Loucy (cell line): ENCODE data around the gene HDC.

ENCODE experiments used
- H2AFZ ChIP-seq: fragments of 200-600 bp; sonication (generic); 2 replicates; pipeline ENCODE4 v1.6.0; 2016; ENCODE audit warnings: antibody characterized with exemption, mild to moderate bottlenecking, low read length, moderate library complexity
- H3F3A ChIP-seq: fragments of 200-600 bp; 2 replicates; pipeline ENCODE4 v1.6.0; 2016; ENCODE audit warnings: antibody characterized with exemption, low read depth, mild to moderate bottlenecking
- H3K27me3 ChIP-seq: fragments of 200-600 bp; sonication (generic); 2 replicates; pipeline ENCODE4 v1.6.1; 2014; ENCODE audit warnings: low read length, mild to moderate bottlenecking; ENCODE audit not compliant: insufficient read depth, poor library complexity, severe bottlenecking
- H3K36me3 ChIP-seq: fragments of 200-600 bp; sonication (generic); 2 replicates; pipeline ENCODE4 v1.6.1; 2016; ENCODE audit warnings: low read length; ENCODE audit not compliant: insufficient read depth
- H3K4me1 ChIP-seq: fragments of 200-600 bp; sonication (generic); 2 replicates; pipeline ENCODE4 v1.5.1; 2014; ENCODE audit warnings: low read length, mild to moderate bottlenecking; ENCODE audit not compliant: insufficient read depth, poor library complexity, severe bottlenecking
- H3K4me2 ChIP-seq: fragments of 200-600 bp; sonication (generic); 2 replicates; pipeline ENCODE4 v1.6.0; 2014; ENCODE audit warnings: antibody characterized with exemption, low read length, low read depth, mild to moderate bottlenecking; ENCODE audit not compliant: poor library complexity, severe bottlenecking
- H3K4me3 ChIP-seq: fragments of 200-600 bp; sonication (generic); 2 replicates; pipeline ENCODE4 v1.5.1; 2014; ENCODE audit warnings: low read length, mild to moderate bottlenecking, mixed read lengths; ENCODE audit not compliant: poor library complexity, severe bottlenecking
- H3K79me2 ChIP-seq: fragments of 200-600 bp; sonication (generic); 2 replicates; pipeline ENCODE4 v1.6.1; 2014; ENCODE audit warnings: low read length; ENCODE audit not compliant: insufficient read depth
- H3K9ac ChIP-seq: fragments of 200-600 bp; sonication (generic); 2 replicates; pipeline ENCODE4 v1.6.0; 2014; ENCODE audit warnings: mild to moderate bottlenecking, low read depth, low read length, moderate library complexity; ENCODE audit not compliant: poor library complexity, severe bottlenecking
- H3K9me2 ChIP-seq: fragments of 200-600 bp; sonication (generic); replicated peaks from 2 replicates; pipeline ENCODE4 v1.6.1; 2016; ENCODE audit warnings: low read depth, low read length, mixed read lengths
- H3K9me3 ChIP-seq: fragments of 200-600 bp; sonication (generic); 2 replicates; pipeline ENCODE4 v1.6.1; 2014; ENCODE audit warnings: mild to moderate bottlenecking, antibody characterized with exemption, low read length, low read depth; ENCODE audit not compliant: insufficient read depth
- H4K20me1 ChIP-seq: fragments of 200-600 bp; sonication (generic); 2 replicates; pipeline ENCODE4 v1.6.0; 2014; ENCODE audit warnings: antibody characterized with exemption, low read length, mild to moderate bottlenecking; ENCODE audit not compliant: insufficient read depth, poor library complexity, severe bottlenecking
- CTCF ChIP-seq: fragments of 200-600 bp; sonication (generic); conservative IDR thresholded peaks from 2 replicates; pipeline ENCODE4 v1.5.1; 2014; ENCODE audit warnings: mild to moderate bottlenecking, antibody characterized with exemption, low read length
- EZH2phosphoT487 ChIP-seq: fragments of 200-600 bp; IDR thresholded peaks from 2 replicates; pipeline ENCODE4 v1.6.1; 2018; ENCODE audit warnings: antibody characterized with exemption, mild to moderate bottlenecking, moderate library complexity, borderline replicate concordance

The HDC gene

DNA sequence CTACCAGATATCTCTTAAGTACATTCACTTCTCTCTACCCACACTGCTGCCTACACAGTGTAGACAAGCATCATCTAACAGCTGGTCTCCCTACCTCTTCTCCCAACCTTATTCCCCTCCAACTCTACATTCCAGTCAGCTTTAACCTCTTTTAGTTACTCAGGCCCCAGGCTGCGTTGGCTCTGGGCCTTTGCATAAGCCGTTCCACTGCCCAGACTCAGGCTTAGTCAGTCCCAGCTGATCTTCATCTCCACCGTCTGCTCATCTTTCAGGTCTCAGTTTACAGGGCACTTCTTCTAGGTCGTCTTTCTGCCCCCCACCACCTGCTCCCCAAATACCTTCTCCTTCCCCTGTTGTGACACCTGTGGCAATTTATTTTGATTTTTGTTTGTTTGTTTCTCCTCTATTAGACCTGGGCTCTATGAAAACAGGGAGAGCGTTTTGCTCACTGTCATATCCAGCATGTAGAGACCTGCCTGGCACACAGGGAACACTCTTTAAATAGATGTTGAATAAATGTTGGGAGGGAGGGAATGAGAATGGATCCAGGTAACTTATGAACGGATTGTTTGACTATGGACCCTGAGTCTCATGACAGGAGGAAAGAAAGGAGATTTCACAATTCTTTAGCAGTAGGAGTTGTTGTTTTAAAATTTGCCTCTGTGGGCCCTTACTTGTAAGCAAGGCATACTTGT lies 72.5 kb downstream of the HDC start:
- Histone ChIP-seq H3K4me3 (no peak overlapping the region), H3K9me3 (no peaks in the 10 kb centered on the region), H3K27me3 (no peaks in the 10 kb centered on the region), H2AFZ (no peak overlapping the region), H3K79me2 (no peaks in the 10 kb centered on the region), H3F3A (no peaks in the 10 kb centered on the region), H4K20me1 (no peaks in the 10 kb centered on the region), H3K4me2 (no peak overlapping the region), H3K4me1 (peaks cover 11% of the 10 kb centered on the region), H3K36me3 (no peaks in the 10 kb centered on the region), H3K9ac (no peak overlapping the region), H3K9me2 (no peaks in the 10 kb centered on the region)
- no peak for TF ChIP-seq EZH2phosphoT487
- TF ChIP-seq CTCF = no peak

DNA sequence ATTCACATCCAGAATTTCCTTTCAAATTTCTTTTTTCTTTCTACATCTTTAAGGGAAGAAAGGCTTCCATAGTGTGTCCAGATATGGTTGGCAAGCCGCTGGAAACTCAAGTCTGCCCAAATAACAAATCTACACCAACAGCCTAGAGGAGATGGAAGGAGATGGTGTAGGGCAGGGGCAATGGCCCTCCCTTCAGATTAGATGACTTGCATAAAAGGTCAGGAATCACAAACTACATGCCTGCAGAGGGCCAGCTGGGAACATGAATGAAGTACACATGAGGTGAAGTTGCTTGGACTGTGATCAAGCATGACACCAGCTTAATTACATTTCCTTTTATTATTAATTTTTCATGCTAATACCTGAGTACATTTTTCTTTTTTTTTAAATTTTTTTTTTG lies 73.4 kb downstream of the HDC start:
- H2AFZ ChIP-seq = no peak overlapping the region
- H3K9me2 ChIP-seq = no peaks in the 10 kb centered on the region
- H3K9ac ChIP-seq = no peak overlapping the region
- no peaks in the 10 kb centered on the region for H3K9me3 ChIP-seq
- H3K4me3 ChIP-seq = no peak overlapping the region
- no peak overlapping the region for H3K4me2 ChIP-seq
- TF ChIP-seq EZH2phosphoT487 = no peak
- no peak for TF ChIP-seq CTCF
- H3K36me3 ChIP-seq = no peaks in the 10 kb centered on the region
- no peaks in the 10 kb centered on the region for H3K27me3 ChIP-seq
- H3K79me2 ChIP-seq = no peaks in the 10 kb centered on the region
- H3K4me1 ChIP-seq = peaks cover 11% of the 10 kb centered on the region
- no peaks in the 10 kb centered on the region for H3F3A ChIP-seq
- H4K20me1 ChIP-seq = no peaks in the 10 kb centered on the region
